Caco-2 (cell line): ENCODE measurements around the gene PDK2. TPM values are rescaled to one million over a fixed set of nuclear protein-coding genes. Genes with fewer than 3 reads are reported as not detected.
"Not testable (repeated sequence)": the region's sequence is repeated elsewhere in the genome, so short reads cannot be mapped to it uniquely, and the experiment has no call there.

Experiments used
- BruUV-seq: library from RNA; stranded (reverse); fragments of 400-500 nt; replicated peaks from 2 replicates; lab custom pipeline; 2021; lab: Mats Ljungman, UMichigan
- CTCF ChIA-PET: fragments of 300-600 bp; sonication (Branson Sonifier 250); formaldehyde crosslinking; loops from one replicate; lab custom pipeline; 2022; ENCODE audit warnings: antibody characterized with exemption; lab: Charles Lee
- POLR2A ChIA-PET: fragments of 300-600 bp; sonication (Branson Sonifier 250); formaldehyde crosslinking; loops from one replicate; lab custom pipeline; 2022; ENCODE audit warnings: antibody characterized with exemption; lab: Charles Lee
- DNase-seq, 2 experiments: peaks; one replicate each; pipeline versions ENCODE4 v3.0.0 to v3.0.0-alpha.2; 2020 to 2022
- H3K27me3 ChIP-seq: replicated peaks from 2 replicates; pipeline ENCODE4 v1.6.0; 2011; ENCODE audit warnings: low read length; ENCODE audit not compliant: control insufficient read depth, insufficient read depth
- H3K36me3 ChIP-seq: 2 replicates; pipeline ENCODE4 v1.5.1; 2011; ENCODE audit warnings: low read length; ENCODE audit not compliant: control insufficient read depth, insufficient read depth
- H3K4me1 ChIP-seq: fragments of 250-450 bp; sonication (Bioruptor Pico); 2 replicates; pipeline ENCODE4 v1.5.1; 2020; ENCODE audit warnings: mild to moderate bottlenecking
- H3K4me3 ChIP-seq: 2 replicates; pipeline ENCODE4 v1.5.1; 2011; ENCODE audit warnings: low read depth, mild to moderate bottlenecking, control low read depth, low read length
- H3K9me3 ChIP-seq: fragments of 250-450 bp; sonication (Bioruptor Pico); 2 replicates; pipeline ENCODE4 v1.5.1; 2020; ENCODE audit warnings: mild to moderate bottlenecking, moderate library complexity
- H3K27ac Mint-ChIP-seq: one replicate; pipeline ENCODE4 v1.8.0; 2022; ENCODE audit warnings: mixed read lengths; ENCODE audit not compliant: unreplicated experiment
- H3K27me3 Mint-ChIP-seq: one replicate; pipeline ENCODE4 v1.8.0; 2022; ENCODE audit warnings: mixed read lengths; ENCODE audit not compliant: insufficient read depth, unreplicated experiment
- H3K36me3 Mint-ChIP-seq: one replicate; pipeline ENCODE4 v1.8.0; 2022; ENCODE audit warnings: mild to moderate bottlenecking, mixed read lengths; ENCODE audit not compliant: insufficient read depth, unreplicated experiment
- H3K4me1 Mint-ChIP-seq: one replicate; pipeline ENCODE4 v1.8.0; 2022; ENCODE audit warnings: low read depth, mixed read lengths; ENCODE audit not compliant: unreplicated experiment
- H3K4me3 Mint-ChIP-seq: one replicate; pipeline ENCODE4 v1.8.0; 2022; ENCODE audit warnings: mild to moderate bottlenecking, moderate library complexity, mixed read lengths; ENCODE audit not compliant: unreplicated experiment
- H3K9me3 Mint-ChIP-seq: one replicate; pipeline ENCODE4 v1.8.0; 2022; ENCODE audit warnings: mixed read lengths; ENCODE audit not compliant: unreplicated experiment
- intact Hi-C: fragments of 100-400 bp; cut with micrococcal nuclease; formaldehyde crosslinking; loops from one replicate; pipeline ENCODE4 v1.10.0; 2022; ENCODE audit not compliant: unreplicated experiment
- total RNA-seq: library from RNA; stranded (reverse); gene quantifications from 2 replicates; pipeline ENCODE4 v1.2.3, GENCODE V29; 2022
- TF ChIP-seq, protein P1 (sequence below), 2 experiments: fragments of 200-600 bp in 1 of 2; IDR thresholded peaks; 1 replicate in 1 of 2; 2 replicates in 1 of 2; pipeline versions ENCODE4 v1.5.1 to v1.8.0; 2011 to 2022; ENCODE audit warnings: antibody characterized with exemption in 1 of 2, control low read depth in 1 of 2, inconsistent platforms in 1 of 2, low read depth in 1 of 2, low read length in 1 of 2, mild to moderate bottlenecking in 1 of 2, moderate library complexity in 1 of 2; ENCODE audit not compliant: insufficient read depth in 1 of 2, severe bottlenecking in 1 of 2, unreplicated experiment in 1 of 2

Gene PDK2
- total RNA-seq, 1 experiment from 2014 or later: 10.5 TPM

DNA sequence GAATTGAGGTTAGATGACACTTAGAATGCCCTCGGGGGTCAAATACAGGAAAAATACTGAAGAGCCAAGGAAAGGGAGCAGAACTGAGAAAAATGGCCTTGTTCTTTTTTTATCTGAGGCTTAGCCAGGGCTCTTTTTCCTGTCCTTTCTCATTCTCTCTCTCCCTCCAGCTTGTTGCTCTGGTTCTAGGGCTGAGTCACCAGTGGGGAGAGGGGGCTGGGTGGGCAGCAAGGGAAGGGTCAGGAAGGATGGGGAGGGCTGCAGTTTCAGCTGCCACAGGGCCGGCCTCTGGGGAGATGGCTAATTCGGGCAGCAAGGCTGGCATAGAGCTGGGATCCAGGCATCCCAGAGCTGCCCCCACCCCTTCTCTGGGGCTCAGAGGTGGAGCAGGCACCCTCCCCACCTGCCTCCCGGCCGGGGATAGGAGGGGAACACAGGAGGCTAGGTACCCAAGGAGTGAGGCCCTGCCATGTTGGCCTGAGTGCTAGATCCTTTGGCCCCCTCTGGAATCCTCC, 35.3 kb upstream of the PDK2 start:
- H3K4me1 ChIP-seq: peaks cover 15% of the 10 kb centered on the region
- H3K36me3 ChIP-seq: no peaks in the 10 kb centered on the region
- TF ChIP-seq, protein P1, sequence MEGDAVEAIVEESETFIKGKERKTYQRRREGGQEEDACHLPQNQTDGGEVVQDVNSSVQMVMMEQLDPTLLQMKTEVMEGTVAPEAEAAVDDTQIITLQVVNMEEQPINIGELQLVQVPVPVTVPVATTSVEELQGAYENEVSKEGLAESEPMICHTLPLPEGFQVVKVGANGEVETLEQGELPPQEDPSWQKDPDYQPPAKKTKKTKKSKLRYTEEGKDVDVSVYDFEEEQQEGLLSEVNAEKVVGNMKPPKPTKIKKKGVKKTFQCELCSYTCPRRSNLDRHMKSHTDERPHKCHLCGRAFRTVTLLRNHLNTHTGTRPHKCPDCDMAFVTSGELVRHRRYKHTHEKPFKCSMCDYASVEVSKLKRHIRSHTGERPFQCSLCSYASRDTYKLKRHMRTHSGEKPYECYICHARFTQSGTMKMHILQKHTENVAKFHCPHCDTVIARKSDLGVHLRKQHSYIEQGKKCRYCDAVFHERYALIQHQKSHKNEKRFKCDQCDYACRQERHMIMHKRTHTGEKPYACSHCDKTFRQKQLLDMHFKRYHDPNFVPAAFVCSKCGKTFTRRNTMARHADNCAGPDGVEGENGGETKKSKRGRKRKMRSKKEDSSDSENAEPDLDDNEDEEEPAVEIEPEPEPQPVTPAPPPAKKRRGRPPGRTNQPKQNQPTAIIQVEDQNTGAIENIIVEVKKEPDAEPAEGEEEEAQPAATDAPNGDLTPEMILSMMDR (IDR thresholded peaks at IDR 0.05; ENCODE audit: insufficient read depth in 1 of 2, low read depth in 1 of 2, low read length in 1 of 2, severe bottlenecking in 1 of 2, unreplicated experiment in 1 of 2): no peak
- BruUV-seq: no TSS peak
- H3K27me3 ChIP-seq: no peaks in the 10 kb centered on the region
- H3K27me3 Mint-ChIP-seq: no peaks in the 10 kb centered on the region
- H3K27ac Mint-ChIP-seq: no peak overlapping the region
- ChIA-PET POLR2A (no interaction called here), CTCF (no interaction called here)
- no peak for DNase-seq
- H3K9me3 Mint-ChIP-seq: no peaks in the 10 kb centered on the region
- H3K9me3 ChIP-seq: no peaks in the 10 kb centered on the region
- H3K4me1 Mint-ChIP-seq: peaks cover 7% of the 10 kb centered on the region
- peaks cover 6% of the 10 kb centered on the region for H3K36me3 Mint-ChIP-seq
- intact Hi-C loops: no loop called here
- H3K4me3 Mint-ChIP-seq: no peak overlapping the region
- H3K4me3 ChIP-seq: no peak overlapping the region

DNA sequence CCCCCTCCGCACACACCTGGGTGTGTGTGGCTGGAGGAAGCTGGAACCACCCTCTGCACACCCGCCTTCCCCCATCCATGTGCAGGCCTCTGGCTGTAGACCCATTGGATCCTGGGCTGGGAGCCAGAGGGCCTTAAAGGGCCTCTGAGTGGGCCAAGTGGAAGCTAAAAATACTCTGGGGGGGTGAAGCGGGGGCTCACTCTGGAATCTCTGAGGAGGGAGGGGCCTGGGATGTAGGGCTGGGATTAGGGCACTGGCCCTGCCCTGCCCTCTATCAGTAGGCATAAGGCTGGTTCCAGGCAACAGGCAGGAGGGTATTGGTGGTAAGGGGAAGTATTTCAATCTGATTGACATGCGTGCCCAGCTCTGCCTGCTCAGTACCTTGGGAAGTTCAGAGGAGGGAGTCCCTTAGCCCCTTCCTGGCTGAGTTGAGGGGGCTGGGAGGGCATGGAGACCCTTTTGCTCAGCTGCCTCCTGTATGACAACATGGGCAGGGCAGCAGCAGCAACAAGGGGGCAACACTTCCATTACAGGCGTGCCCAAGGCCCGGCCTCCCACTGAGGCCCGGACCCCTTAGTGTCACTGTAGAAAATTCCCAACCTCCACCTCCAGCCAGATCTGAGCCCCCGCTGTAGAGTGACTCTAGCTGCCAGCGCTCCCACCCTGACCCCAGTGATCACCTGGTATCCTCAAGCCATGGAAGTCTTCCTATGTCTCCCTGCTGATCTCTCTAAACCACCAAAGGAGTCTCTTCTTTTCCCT, 34.0 kb upstream of the PDK2 start:
- Mint-ChIP-seq H3K4me1 (peaks cover 7% of the 10 kb centered on the region), H3K36me3 (peaks cover 6% of the 10 kb centered on the region), H3K27ac (no peak overlapping the region), H3K9me3 (no peaks in the 10 kb centered on the region), H3K4me3 (no peak overlapping the region), H3K27me3 (no peaks in the 10 kb centered on the region)
- no peaks in the 10 kb centered on the region for H3K9me3 ChIP-seq
- no peak for DNase-seq
- TF ChIP-seq, protein P1 (IDR thresholded peaks at IDR 0.05; ENCODE audit: insufficient read depth in 1 of 2, low read depth in 1 of 2, low read length in 1 of 2, severe bottlenecking in 1 of 2, unreplicated experiment in 1 of 2): no peak
- H3K4me1 ChIP-seq: peaks cover 15% of the 10 kb centered on the region
- intact Hi-C loops: no loop called here
- CTCF ChIA-PET: no interaction called here
- POLR2A ChIA-PET: no interaction called here
- H3K36me3 ChIP-seq: no peaks in the 10 kb centered on the region
- no peak overlapping the region for H3K4me3 ChIP-seq
- BruUV-seq: no TSS peak
- H3K27me3 ChIP-seq: no peaks in the 10 kb centered on the region

DNA sequence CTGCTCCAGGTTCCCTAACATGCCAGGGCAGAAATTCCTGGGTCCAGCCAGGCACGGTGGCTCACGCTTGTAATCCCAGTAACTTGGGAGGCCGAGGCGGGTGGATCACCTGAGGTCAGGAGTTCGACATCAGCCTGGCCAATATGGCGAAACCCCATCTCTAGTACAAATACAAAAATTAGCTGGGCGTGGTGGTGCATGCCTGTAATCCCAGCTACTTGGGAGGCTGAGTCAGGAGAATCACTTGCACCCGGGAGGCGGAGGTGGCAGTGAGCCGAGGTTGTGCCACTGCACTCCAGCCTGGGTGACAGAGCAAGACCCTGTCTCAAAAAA, 33.5 kb upstream of the PDK2 start:
- BruUV-seq, CTCF ChIA-PET, DNase-seq, H3K27me3 ChIP-seq, H3K4me1 Mint-ChIP-seq, H3K27me3 Mint-ChIP-seq, H3K4me3 Mint-ChIP-seq, POLR2A ChIA-PET, H3K4me3 ChIP-seq, H3K36me3 ChIP-seq, H3K9me3 ChIP-seq, intact Hi-C loops, H3K36me3 Mint-ChIP-seq, H3K27ac Mint-ChIP-seq, H3K9me3 Mint-ChIP-seq: not testable (repeated sequence)
- peaks cover 15% of the 10 kb centered on the region for H3K4me1 ChIP-seq
